ENCODE measurements around the gene SLC25A22. TPM values are rescaled to one million over a fixed set of nuclear protein-coding genes. Genes with fewer than 3 reads are reported as not detected.

SLC25A22 gene
- polyA plus RNA-seq, 1 of the 3 experiments (the other 2 are of a cell fraction): 50.9 TPM

DNA sequence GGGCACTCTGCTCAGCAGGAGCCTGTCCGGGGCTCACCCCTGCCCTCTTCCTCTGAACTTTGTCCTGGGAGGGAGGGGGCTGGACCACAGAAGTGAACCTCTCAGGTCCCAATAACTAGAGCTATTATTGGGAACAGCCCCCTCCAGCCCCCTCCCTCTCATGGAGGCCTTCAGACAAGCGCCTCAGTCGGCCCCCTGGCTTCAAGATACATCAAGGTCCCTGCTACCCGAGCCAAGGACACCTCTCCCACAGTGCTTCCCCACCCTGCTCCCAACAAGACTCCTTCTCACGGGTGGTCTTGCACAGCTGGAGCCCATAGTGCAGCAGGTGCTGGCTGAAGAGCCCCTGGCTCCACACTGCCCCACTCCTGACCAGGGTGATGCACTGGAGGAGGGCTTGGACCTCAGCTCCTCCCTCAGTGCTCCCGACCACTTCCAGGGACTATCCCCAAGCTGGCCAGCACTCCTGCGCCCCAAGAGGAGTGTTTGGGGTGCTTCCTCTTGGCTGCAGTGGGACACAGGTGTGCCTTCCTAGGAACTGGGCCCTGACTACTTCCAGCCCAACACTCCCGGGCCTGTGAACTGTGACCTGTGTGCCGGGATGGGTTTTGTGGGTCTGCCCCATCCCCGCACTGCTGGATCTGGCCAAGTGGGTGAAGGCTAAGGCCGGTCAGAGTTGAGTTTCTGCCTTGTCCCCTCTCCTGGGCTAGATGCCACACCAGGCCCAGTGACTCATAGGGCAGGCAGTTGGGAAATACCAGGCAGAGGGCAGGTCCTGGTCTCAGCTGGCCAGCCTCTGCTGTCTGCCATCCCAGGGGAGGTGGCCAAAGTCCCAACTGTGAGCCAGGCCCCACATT lies 22.8 kb upstream of the SLC25A22 start:
- no peaks in the 10 kb centered on the region for H3K27me3 ChIP-seq (ENCODE audit: insufficient read depth)
- H3K79me2 ChIP-seq (ENCODE audit: insufficient read depth): peaks cover 26% of the 10 kb centered on the region
- H3K4me1 ChIP-seq (ENCODE audit: control insufficient read depth in 1 of 2, insufficient read depth in 2 of 2, low read depth in 1 of 2, low read length in 1 of 2): peaks cover 14 to 26% of the 10 kb centered on the region in 2 experiments; a peak in 3 of 4 replicates
- POLR2A ChIA-PET: interaction anchor here (1.9 to 2.7 kb wide), 4 partner anchors 12 to 22 kb away, joined by 6 to 34 read pairs (median 11); partner anchors contain the start of genes CD151, POLR2L, RPLP2 and TSPAN4
- H3K9me2 ChIP-seq: no peaks in the 10 kb centered on the region
- 41% methylated on average over 6 of the region's 11 CpGs for WGBS (ENCODE audit: low lambda C conversion rate)
- peak overlapping the region; percentile 71 to 79 for H3K4me3 ChIP-seq (ENCODE audit: low read depth in 2 of 2, low read length in 1 of 2)
- CTCF ChIA-PET: interaction anchor here (1.1 to 1.4 kb wide), 2 partner anchors 10 to 13 kb away, joined by 4 read pairs; no protein-coding TSS in a partner anchor
- peak overlapping the region; percentile 83 for H3K9ac ChIP-seq
- H3F3A ChIP-seq (replicated peaks; ENCODE audit: insufficient read depth): peaks cover 7% of the 10 kb centered on the region
- peak overlapping the region; percentile 98 for H3K4me2 ChIP-seq
- H3K36me3 ChIP-seq (replicated peaks in 1 of 2; ENCODE audit: control insufficient read depth in 1 of 2, insufficient read depth in 2 of 2, low read length in 1 of 2): peaks cover 0 to 21% of the 10 kb centered on the region in 2 experiments
- peaks cover 28% of the 10 kb centered on the region for H4K20me1 ChIP-seq (ENCODE audit: insufficient read depth)
- H3K9me3 ChIP-seq: no peaks in the 10 kb centered on the region
- peak overlapping the region in 1 of 2 experiments; percentile 73; a peak in 3 of 4 replicates for H3K27ac ChIP-seq (ENCODE audit: low read depth in 2 of 2, low read length in 1 of 2)
- no peak overlapping the region for H2AFZ ChIP-seq (ENCODE audit: low read depth)
- TF ChIP-seq NFIC (IDR thresholded peaks at IDR 0.05; ENCODE audit: borderline replicate concordance) (peak; percentile 75), SIN3A (IDR thresholded peaks at IDR 0.05; ENCODE audit: borderline replicate concordance, low read depth, low read length) (0 out of 2 replicates have a peak, but pooled peaks have one; percentile 10), TCF12 (IDR thresholded peaks at IDR 0.05) (peak; percentile 71; the same call in 1 of the 2 replicates), ELF1 (IDR thresholded peaks at IDR 0.05) (no peak), TEAD4 (IDR thresholded peaks at IDR 0.05; ENCODE audit: borderline replicate concordance, insufficient read depth) (0 out of 2 replicates have a peak, but pooled peaks have one; percentile 28), FOSL2 (IDR thresholded peaks at IDR 0.05; ENCODE audit: borderline replicate concordance, low read depth) (peak; percentile 83), RXRA (IDR thresholded peaks at IDR 0.05; ENCODE audit: borderline replicate concordance, low read depth) (peak; percentile 34; the same call in 1 of the 2 replicates), JUND (IDR thresholded peaks at IDR 0.05) (peak; percentile 59)
- TF ChIP-seq, protein P1, sequence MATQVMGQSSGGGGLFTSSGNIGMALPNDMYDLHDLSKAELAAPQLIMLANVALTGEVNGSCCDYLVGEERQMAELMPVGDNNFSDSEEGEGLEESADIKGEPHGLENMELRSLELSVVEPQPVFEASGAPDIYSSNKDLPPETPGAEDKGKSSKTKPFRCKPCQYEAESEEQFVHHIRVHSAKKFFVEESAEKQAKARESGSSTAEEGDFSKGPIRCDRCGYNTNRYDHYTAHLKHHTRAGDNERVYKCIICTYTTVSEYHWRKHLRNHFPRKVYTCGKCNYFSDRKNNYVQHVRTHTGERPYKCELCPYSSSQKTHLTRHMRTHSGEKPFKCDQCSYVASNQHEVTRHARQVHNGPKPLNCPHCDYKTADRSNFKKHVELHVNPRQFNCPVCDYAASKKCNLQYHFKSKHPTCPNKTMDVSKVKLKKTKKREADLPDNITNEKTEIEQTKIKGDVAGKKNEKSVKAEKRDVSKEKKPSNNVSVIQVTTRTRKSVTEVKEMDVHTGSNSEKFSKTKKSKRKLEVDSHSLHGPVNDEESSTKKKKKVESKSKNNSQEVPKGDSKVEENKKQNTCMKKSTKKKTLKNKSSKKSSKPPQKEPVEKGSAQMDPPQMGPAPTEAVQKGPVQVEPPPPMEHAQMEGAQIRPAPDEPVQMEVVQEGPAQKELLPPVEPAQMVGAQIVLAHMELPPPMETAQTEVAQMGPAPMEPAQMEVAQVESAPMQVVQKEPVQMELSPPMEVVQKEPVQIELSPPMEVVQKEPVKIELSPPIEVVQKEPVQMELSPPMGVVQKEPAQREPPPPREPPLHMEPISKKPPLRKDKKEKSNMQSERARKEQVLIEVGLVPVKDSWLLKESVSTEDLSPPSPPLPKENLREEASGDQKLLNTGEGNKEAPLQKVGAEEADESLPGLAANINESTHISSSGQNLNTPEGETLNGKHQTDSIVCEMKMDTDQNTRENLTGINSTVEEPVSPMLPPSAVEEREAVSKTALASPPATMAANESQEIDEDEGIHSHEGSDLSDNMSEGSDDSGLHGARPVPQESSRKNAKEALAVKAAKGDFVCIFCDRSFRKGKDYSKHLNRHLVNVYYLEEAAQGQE (IDR thresholded peaks at IDR 0.05; ENCODE audit: low read depth, low read length): 0 out of 2 replicates have a peak, but pooled peaks have one; percentile 13
- TF ChIP-seq, protein P2, sequence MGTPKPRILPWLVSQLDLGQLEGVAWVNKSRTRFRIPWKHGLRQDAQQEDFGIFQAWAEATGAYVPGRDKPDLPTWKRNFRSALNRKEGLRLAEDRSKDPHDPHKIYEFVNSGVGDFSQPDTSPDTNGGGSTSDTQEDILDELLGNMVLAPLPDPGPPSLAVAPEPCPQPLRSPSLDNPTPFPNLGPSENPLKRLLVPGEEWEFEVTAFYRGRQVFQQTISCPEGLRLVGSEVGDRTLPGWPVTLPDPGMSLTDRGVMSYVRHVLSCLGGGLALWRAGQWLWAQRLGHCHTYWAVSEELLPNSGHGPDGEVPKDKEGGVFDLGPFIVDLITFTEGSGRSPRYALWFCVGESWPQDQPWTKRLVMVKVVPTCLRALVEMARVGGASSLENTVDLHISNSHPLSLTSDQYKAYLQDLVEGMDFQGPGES (IDR thresholded peaks at IDR 0.05; ENCODE audit: low read depth, low read length): no peak
- TF ChIP-seq, protein P3, sequence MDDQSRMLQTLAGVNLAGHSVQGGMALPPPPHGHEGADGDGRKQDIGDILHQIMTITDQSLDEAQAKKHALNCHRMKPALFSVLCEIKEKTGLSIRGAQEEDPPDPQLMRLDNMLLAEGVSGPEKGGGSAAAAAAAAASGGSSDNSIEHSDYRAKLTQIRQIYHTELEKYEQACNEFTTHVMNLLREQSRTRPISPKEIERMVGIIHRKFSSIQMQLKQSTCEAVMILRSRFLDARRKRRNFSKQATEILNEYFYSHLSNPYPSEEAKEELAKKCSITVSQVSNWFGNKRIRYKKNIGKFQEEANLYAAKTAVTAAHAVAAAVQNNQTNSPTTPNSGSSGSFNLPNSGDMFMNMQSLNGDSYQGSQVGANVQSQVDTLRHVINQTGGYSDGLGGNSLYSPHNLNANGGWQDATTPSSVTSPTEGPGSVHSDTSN (IDR thresholded peaks at IDR 0.05): peak; percentile 46
- TF ChIP-seq, protein P4, sequence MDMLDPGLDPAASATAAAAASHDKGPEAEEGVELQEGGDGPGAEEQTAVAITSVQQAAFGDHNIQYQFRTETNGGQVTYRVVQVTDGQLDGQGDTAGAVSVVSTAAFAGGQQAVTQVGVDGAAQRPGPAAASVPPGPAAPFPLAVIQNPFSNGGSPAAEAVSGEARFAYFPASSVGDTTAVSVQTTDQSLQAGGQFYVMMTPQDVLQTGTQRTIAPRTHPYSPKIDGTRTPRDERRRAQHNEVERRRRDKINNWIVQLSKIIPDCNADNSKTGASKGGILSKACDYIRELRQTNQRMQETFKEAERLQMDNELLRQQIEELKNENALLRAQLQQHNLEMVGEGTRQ (IDR thresholded peaks at IDR 0.05; ENCODE audit: borderline replicate concordance, low read depth, low read length): no peak
- DNase-seq: no peak
